Diencephalon (tissue), 1 donor: ENCODE data around the gene FBXO22. TPM values are rescaled to one million over a fixed set of nuclear protein-coding genes. Genes with fewer than 3 reads are reported as not detected.

Source experiments
- small RNA-seq: library from RNA; depleted of rRNA; stranded (forward); fragments of <200 nt; gene quantifications from one replicate; pipeline ENCODE3, GENCODE V24; 2014
- total RNA-seq: library from RNA; depleted of rRNA; stranded (reverse); fragments of >200 nt; gene quantifications from one replicate; pipeline ENCODE4 v1.2.3, GENCODE V29; 2014

FBXO22 gene
- total RNA-seq = 20.3 TPM

DNA sequence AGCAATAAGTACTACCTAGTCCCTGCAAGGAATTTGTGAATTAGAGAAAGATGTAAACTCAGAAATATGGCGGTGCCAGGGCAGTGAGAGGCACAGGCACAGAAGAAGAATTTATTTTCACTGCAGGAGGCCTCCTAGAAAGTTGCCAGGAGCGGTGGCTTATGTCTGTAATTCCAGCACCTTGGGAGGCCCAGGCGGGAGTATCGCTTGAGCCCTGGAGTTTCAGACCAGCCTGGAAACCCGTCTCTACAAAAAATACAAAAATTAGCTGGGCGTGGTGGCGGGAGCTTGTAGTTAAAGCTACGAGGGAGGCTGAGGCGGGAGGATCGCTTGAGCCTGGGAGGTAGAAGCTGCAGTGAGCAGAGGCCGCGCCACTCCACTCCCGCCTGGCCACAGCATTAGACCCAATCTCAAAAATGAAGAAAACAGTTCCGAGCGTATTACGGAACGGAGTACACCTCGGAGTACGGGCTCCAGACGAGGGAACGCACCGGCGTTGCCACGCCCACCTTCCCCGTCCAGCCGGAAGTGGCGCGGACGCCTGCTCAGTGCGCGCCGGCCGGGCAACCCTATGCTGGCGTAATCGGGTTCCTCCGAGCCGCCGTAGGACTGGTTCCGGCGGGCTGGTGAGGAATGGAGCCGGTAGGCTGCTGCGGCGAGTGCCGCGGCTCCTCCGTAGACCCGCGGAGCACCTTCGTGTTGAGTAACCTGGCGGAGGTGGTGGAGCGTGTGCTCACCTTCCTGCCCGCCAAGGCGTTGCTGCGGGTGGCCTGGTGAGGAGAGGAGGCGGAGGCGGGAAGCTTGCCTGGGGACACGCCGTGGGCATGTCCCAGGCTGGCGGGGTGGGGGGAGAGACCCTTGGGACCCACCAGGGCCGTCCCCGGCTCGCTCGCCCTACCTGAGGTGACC, at the start of gene FBXO22:
Gene FBXO22, plus strand, starts transcription at position 548 of the 909 bp plus-strand sequence. Its CDS starts 86 bp downstream, at position 634.

Small RNA genes within 50 kb of the gene (small RNA-seq; reads per million reads assigned to genes)
- gene RN7SL510P = not detected

Other genes with a start within 250 kb of the FBXO22 start
- gene CSPG4, start 191.0 kb upstream of the FBXO22 start, total RNA-seq = 11.5 TPM
- 66.7 TPM for gene UBE2Q2, start 60.4 kb upstream of the FBXO22 start, total RNA-seq
- 1.8 TPM for gene NRG4, start 108.5 kb downstream of the FBXO22 start, total RNA-seq
- gene TMEM266, start 156.1 kb downstream of the FBXO22 start, total RNA-seq = 12.5 TPM